HepG2 (cell line): ENCODE results near the gene SREK1. TPM values are rescaled to one million over a fixed set of nuclear protein-coding genes. Genes with fewer than 3 reads are reported as not detected.

ENCODE experiments used
- ATAC-seq: fragments of 200-7000 bp; cut with Tn5 transposase; 3 replicates; pipeline ENCODE4 v1.9.1; 2020; ENCODE audit warnings: mild to moderate bottlenecking, moderate library complexity
- BruUV-seq: library from RNA; stranded (reverse); fragments of 400-500 nt; replicated peaks from 2 replicates; lab custom pipeline; 2021; lab: Mats Ljungman, UMichigan
- CTCF ChIA-PET: fragments of 300-600 bp; formaldehyde crosslinking; extraction: SDS; loops from one replicate; lab custom pipeline; 2021; ENCODE audit warnings: low total read pairs, inconsistent platforms, low intra/inter-chr PET ratio; lab: Yijun Ruan, JAX
- POLR2A ChIA-PET: fragments of 350-600 bp; sonication (Branson Sonifier 250); formaldehyde crosslinking; loops from one replicate; lab custom pipeline; 2020; ENCODE audit warnings: antibody characterized with exemption, inconsistent platforms; lab: Yijun Ruan, JAX
- DNase-seq: peaks from one replicate; pipeline ENCODE4 v3.0.0-alpha.2; 2015; ENCODE audit warnings: low spot score
- FAIRE-seq: peaks from 3 replicates; lab custom pipeline; 2011; peaks lifted over from hg19 to GRCh38; lab: Jason Lieb, UNC
- H2AFZ ChIP-seq: one replicate; pipeline ENCODE4 v1.6.1; 2011; ENCODE audit warnings: low read length, inconsistent platforms
- H3K27ac ChIP-seq: fragments of 300-600 bp; 3 replicates; pipeline ENCODE4 v1.8.0; 2011; ENCODE audit warnings: mixed run types, mild to moderate bottlenecking, mixed read lengths, low read length, inconsistent platforms; ENCODE audit not compliant: insufficient read depth; ENCODE audit errors: extremely low read length
- H3K27me3 ChIP-seq, 2 experiments: fragments of 200-600 bp in 1 of 2; 2 replicates in 1 of 2; 3 replicates in 1 of 2; pipeline versions ENCODE4 v1.6.0 to v1.8.0; 2011; ENCODE audit warnings: low read length in 2 of 2, mild to moderate bottlenecking in 2 of 2, moderate library complexity in 2 of 2, inconsistent platforms in 1 of 2; ENCODE audit not compliant: insufficient read depth in 2 of 2, control insufficient read depth in 1 of 2
- H3K36me3 ChIP-seq, 2 experiments: fragments of 200-600 bp in 1 of 2; replicated peaks in 1 of 2; 2 replicates in 1 of 2; 3 replicates in 1 of 2; pipeline versions ENCODE4 v1.5.1 to v1.8.0; 2011; ENCODE audit warnings: low read length in 2 of 2, inconsistent platforms in 1 of 2; ENCODE audit not compliant: insufficient read depth in 2 of 2, control insufficient read depth in 1 of 2
- H3K4me1 ChIP-seq: 2 replicates; pipeline ENCODE4 v1.5.1; 2012; ENCODE audit warnings: low read length, inconsistent platforms; ENCODE audit not compliant: insufficient read depth
- H3K4me2 ChIP-seq: 2 replicates; pipeline ENCODE4 v1.6.0; 2011; ENCODE audit warnings: low read depth, low read length, inconsistent platforms
- H3K4me3 ChIP-seq, 3 experiments: fragments of 200-600 bp in 1 of 3; sonication (generic), shearing (Covaris generic) in 1 of 3; replicated peaks in 1 of 3; 2 replicates each; pipeline ENCODE4 v1.5.1; 2011 to 2016; ENCODE audit warnings: low read length in 3 of 3, inconsistent platforms in 2 of 3, low read depth in 2 of 3, mild to moderate bottlenecking in 2 of 3, control low read depth in 1 of 3, mixed read lengths in 1 of 3; ENCODE audit not compliant: insufficient read depth in 1 of 3
- H3K79me2 ChIP-seq: one replicate; pipeline ENCODE4 v1.6.1; 2011; ENCODE audit warnings: low read length, inconsistent platforms; ENCODE audit not compliant: insufficient read depth
- H3K9ac ChIP-seq: 2 replicates; pipeline ENCODE4 v1.6.0; 2011; ENCODE audit warnings: mild to moderate bottlenecking, low read depth, low read length, inconsistent platforms; ENCODE audit not compliant: insufficient read depth
- H3K9me3 ChIP-seq: 2 replicates; pipeline ENCODE4 v1.5.1; 2012; ENCODE audit warnings: mild to moderate bottlenecking, low read length
- H4K20me1 ChIP-seq: 2 replicates; pipeline ENCODE4 v1.6.0; 2011; ENCODE audit warnings: inconsistent platforms, mild to moderate bottlenecking, low read length, moderate library complexity; ENCODE audit not compliant: insufficient read depth
- CHCHD3 ChIP-seq: sonication (generic); formaldehyde crosslinking; IDR thresholded peaks from 2 replicates; pipeline ENCODE4 v1.8.0; 2022; ENCODE audit warnings: mild to moderate bottlenecking, missing genetic modification reagents, moderate library complexity
- FOXM1 ChIP-seq: sonication (generic); formaldehyde crosslinking; IDR thresholded peaks from 2 replicates; pipeline ENCODE4 v1.5.0; 2020; ENCODE audit warnings: missing genetic modification reagents
- GABPA ChIP-seq, 2 experiments: IDR thresholded peaks; 2 replicates each; pipeline ENCODE4 v1.6.1; 2011 to 2016; ENCODE audit warnings: low read depth in 2 of 2, low read length in 1 of 2, missing biosample characterization in 1 of 2, missing genetic modification characterization in 1 of 2
- JARID2 ChIP-seq: sonication (generic); formaldehyde crosslinking; IDR thresholded peaks from 2 replicates; pipeline ENCODE4 v1.8.1; 2023; ENCODE audit warnings: missing genetic modification reagents, inconsistent platforms; ENCODE audit not compliant: insufficient replicate concordance
- KAT8 ChIP-seq: IDR thresholded peaks from 2 replicates; pipeline ENCODE4 v1.6.1; 2016; ENCODE audit warnings: missing genetic modification reagents, missing compliant biosample characterization
- MAFF ChIP-seq: IDR thresholded peaks from 2 replicates; pipeline ENCODE4 v1.6.1; 2011; ENCODE audit warnings: low read depth, low read length, improper control_type of control experiment
- MAFK ChIP-seq, 2 experiments: IDR thresholded peaks in 1 of 2; conservative IDR thresholded peaks in 1 of 2; 2 replicates each; pipeline ENCODE4 v1.6.1; 2011; ENCODE audit warnings: improper control_type of control experiment in 2 of 2, low read length in 2 of 2
- MED13 ChIP-seq: sonication (generic); formaldehyde crosslinking; IDR thresholded peaks from 2 replicates; pipeline ENCODE4 v1.5.0; 2020; ENCODE audit warnings: missing genetic modification reagents
- MLLT10 ChIP-seq: sonication (generic); formaldehyde crosslinking; IDR thresholded peaks from 2 replicates; pipeline ENCODE4 v1.4.0; 2020; ENCODE audit warnings: missing genetic modification reagents
- RFX1 ChIP-seq: fragments of 450-650 bp; IDR thresholded peaks from 2 replicates; pipeline ENCODE4 v1.6.1; 2017
- SP4 ChIP-seq: sonication (generic); formaldehyde crosslinking; IDR thresholded peaks from 2 replicates; pipeline ENCODE4 v1.8.1; 2023; ENCODE audit warnings: mild to moderate bottlenecking, missing genetic modification reagents
- ZNF335 ChIP-seq: sonication (generic); formaldehyde crosslinking; IDR thresholded peaks from 2 replicates; pipeline ENCODE4 v1.4.0; 2020; ENCODE audit warnings: missing genetic modification reagents
- WGBS: methylation state at CpG from one replicate; pipeline ENCODE4 v1.1.6; 2017; ENCODE audit warnings: low lambda C conversion rate; 5-methylcytosine and 5-hydroxymethylcytosine counted together
- in situ Hi-C: cut with HindIII; loops from 2 replicates; pipeline ENCODE4 v1.10.0; 2017; ENCODE audit warnings: low pct_unique_long_range_greater_than_20kb; ENCODE audit not compliant: extremely low pct_ligation_motif_present
- intact Hi-C: fragments of 100-400 bp; cut with micrococcal nuclease; formaldehyde crosslinking; loops from one replicate; pipeline ENCODE4 v1.10.0; 2022; ENCODE audit not compliant: unreplicated experiment
- polyA plus RNA-seq, 8 experiments: library from polyadenylated mRNA; depleted of rRNA in 3 of 8; stranded (reverse) in 7 of 8; unstranded in 1 of 8; fragments of >200 nt; fragmentation: Illumina TruSeq in 4 of 8; extraction: Trizol in 4 of 8; gene quantifications; 2 replicates each; pipeline versions ENCODE4 v1.2.1 to v1.2.3, GENCODE V29; 2011 to 2016; ENCODE audit warnings: low read depth in 4 of 8, missing spikeins in 1 of 8, mixed read lengths in 1 of 8; ENCODE audit not compliant: insufficient read depth in 1 of 8
- total RNA-seq, 5 experiments: library from RNA; depleted of rRNA; stranded (reverse); fragments of >200 nt; fragmentation: Illumina TruSeq; extraction: Trizol; gene quantifications; 2 replicates each; pipeline ENCODE4 v1.2.3, GENCODE V29; 2016; ENCODE audit warnings: low read depth in 1 of 5
- TF ChIP-seq, protein P1 (sequence below): sonication (generic); formaldehyde crosslinking; IDR thresholded peaks from 2 replicates; pipeline ENCODE4 v1.5.1; 2020; ENCODE audit warnings: mild to moderate bottlenecking, missing genetic modification reagents, moderate library complexity
- TF ChIP-seq, protein P2 (sequence below): IDR thresholded peaks from 2 replicates; pipeline ENCODE4 v1.6.1; 2016; ENCODE audit warnings: low read depth, missing genetic modification reagents, missing compliant biosample characterization

SREK1 gene
- total and polyA plus RNA-seq, 2 of the 13 experiments (the other 11 are each of a cell fraction or from before 2014, with no cell fraction given) = 60.6 to 90.9 TPM

DNA sequence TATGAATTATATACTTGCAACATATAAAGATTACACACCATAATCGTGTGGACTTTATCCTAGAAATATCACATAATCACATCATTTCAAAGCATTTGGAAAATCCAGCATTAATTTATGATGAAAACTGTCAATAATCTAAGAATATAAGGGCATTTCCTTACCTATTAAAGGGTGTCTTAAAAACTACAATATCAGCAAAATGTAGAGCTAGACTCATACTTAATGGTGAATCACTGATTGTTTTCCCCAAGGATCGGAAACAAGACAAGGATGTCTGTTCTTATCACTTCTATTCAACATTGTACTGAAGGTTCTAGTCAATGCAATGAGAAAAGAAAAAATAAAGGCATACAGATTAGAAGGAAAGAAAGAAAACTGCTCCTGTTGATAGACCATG lies 8.0 kb upstream of the SREK1 start:
- Histone ChIP-seq H2AFZ (no peak overlapping the region), H3K27me3 (no peaks in the 10 kb centered on the region), H3K79me2 (no peaks in the 10 kb centered on the region), H3K4me3 (no peak overlapping the region), H4K20me1 (no peaks in the 10 kb centered on the region), H3K27ac (no peak overlapping the region), H3K4me1 (no peaks in the 10 kb centered on the region), H3K4me2 (no peak overlapping the region), H3K36me3 (no peaks in the 10 kb centered on the region), H3K9ac (no peak overlapping the region), H3K9me3 (no peaks in the 10 kb centered on the region)
- no peak for DNase-seq
- intact Hi-C loops = no loop called here
- no peak for FAIRE-seq
- TF ChIP-seq SP4 = no peak
- TF ChIP-seq JARID2 (CRISPR knock-in tag) = no peak
- TF ChIP-seq, protein P1, sequence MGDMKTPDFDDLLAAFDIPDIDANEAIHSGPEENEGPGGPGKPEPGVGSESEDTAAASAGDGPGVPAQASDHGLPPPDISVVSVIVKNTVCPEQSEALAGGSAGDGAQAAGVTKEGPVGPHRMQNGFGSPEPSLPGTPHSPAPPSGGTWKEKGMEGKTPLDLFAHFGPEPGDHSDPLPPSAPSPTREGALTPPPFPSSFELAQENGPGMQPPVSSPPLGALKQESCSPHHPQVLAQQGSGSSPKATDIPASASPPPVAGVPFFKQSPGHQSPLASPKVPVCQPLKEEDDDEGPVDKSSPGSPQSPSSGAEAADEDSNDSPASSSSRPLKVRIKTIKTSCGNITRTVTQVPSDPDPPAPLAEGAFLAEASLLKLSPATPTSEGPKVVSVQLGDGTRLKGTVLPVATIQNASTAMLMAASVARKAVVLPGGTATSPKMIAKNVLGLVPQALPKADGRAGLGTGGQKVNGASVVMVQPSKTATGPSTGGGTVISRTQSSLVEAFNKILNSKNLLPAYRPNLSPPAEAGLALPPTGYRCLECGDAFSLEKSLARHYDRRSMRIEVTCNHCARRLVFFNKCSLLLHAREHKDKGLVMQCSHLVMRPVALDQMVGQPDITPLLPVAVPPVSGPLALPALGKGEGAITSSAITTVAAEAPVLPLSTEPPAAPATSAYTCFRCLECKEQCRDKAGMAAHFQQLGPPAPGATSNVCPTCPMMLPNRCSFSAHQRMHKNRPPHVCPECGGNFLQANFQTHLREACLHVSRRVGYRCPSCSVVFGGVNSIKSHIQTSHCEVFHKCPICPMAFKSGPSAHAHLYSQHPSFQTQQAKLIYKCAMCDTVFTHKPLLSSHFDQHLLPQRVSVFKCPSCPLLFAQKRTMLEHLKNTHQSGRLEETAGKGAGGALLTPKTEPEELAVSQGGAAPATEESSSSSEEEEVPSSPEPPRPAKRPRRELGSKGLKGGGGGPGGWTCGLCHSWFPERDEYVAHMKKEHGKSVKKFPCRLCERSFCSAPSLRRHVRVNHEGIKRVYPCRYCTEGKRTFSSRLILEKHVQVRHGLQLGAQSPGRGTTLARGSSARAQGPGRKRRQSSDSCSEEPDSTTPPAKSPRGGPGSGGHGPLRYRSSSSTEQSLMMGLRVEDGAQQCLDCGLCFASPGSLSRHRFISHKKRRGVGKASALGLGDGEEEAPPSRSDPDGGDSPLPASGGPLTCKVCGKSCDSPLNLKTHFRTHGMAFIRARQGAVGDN (CRISPR knock-in tag) = no peak
- peak; percentile 73 to 77 for TF ChIP-seq MAFK (conservative IDR thresholded peaks at IDR 0.05 in 1 of 2, IDR thresholded peaks at IDR 0.05 in 1 of 2; ENCODE audit: low read length in 2 of 2)
- TF ChIP-seq KAT8 (CRISPR knock-in tag) = no peak
- TF ChIP-seq CHCHD3 (CRISPR knock-in tag) = no peak
- no peak for TF ChIP-seq MLLT10 (CRISPR knock-in tag)
- no peak for TF ChIP-seq FOXM1 (CRISPR knock-in tag)
- peak; percentile 55; the same call in 1 of the 2 replicates for TF ChIP-seq MAFF
- TF ChIP-seq GABPA (IDR thresholded peaks at IDR 0.05; ENCODE audit: low read depth, low read length) = no peak
- TF ChIP-seq GABPA (CRISPR knock-in tag; IDR thresholded peaks at IDR 0.05; ENCODE audit: low read depth) = no peak
- TF ChIP-seq MED13 (CRISPR knock-in tag) = no peak
- no peak for TF ChIP-seq RFX1
- TF ChIP-seq, protein P2, sequence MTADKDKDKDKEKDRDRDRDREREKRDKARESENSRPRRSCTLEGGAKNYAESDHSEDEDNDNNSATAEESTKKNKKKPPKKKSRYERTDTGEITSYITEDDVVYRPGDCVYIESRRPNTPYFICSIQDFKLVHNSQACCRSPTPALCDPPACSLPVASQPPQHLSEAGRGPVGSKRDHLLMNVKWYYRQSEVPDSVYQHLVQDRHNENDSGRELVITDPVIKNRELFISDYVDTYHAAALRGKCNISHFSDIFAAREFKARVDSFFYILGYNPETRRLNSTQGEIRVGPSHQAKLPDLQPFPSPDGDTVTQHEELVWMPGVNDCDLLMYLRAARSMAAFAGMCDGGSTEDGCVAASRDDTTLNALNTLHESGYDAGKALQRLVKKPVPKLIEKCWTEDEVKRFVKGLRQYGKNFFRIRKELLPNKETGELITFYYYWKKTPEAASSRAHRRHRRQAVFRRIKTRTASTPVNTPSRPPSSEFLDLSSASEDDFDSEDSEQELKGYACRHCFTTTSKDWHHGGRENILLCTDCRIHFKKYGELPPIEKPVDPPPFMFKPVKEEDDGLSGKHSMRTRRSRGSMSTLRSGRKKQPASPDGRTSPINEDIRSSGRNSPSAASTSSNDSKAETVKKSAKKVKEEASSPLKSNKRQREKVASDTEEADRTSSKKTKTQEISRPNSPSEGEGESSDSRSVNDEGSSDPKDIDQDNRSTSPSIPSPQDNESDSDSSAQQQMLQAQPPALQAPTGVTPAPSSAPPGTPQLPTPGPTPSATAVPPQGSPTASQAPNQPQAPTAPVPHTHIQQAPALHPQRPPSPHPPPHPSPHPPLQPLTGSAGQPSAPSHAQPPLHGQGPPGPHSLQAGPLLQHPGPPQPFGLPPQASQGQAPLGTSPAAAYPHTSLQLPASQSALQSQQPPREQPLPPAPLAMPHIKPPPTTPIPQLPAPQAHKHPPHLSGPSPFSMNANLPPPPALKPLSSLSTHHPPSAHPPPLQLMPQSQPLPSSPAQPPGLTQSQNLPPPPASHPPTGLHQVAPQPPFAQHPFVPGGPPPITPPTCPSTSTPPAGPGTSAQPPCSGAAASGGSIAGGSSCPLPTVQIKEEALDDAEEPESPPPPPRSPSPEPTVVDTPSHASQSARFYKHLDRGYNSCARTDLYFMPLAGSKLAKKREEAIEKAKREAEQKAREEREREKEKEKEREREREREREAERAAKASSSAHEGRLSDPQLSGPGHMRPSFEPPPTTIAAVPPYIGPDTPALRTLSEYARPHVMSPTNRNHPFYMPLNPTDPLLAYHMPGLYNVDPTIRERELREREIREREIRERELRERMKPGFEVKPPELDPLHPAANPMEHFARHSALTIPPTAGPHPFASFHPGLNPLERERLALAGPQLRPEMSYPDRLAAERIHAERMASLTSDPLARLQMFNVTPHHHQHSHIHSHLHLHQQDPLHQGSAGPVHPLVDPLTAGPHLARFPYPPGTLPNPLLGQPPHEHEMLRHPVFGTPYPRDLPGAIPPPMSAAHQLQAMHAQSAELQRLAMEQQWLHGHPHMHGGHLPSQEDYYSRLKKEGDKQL = no peak
- no peak for TF ChIP-seq ZNF335 (CRISPR knock-in tag)
- 30% methylated on average over 2 of the region's 2 CpGs for WGBS
- CTCF ChIA-PET = no interaction called here
- in situ Hi-C loops = no loop called here
- BruUV-seq = no TSS peak
- ATAC-seq = no peak
- POLR2A ChIA-PET = no interaction called here
